GM12878 (cell line): ENCODE data around the gene SCYL1. TPM values are rescaled to one million over a fixed set of nuclear protein-coding genes. Genes with fewer than 3 reads are reported as not detected.

Experiments used
- ATAC-seq: fragments of 200-7000 bp; cut with Tn5 transposase; 3 replicates; pipeline ENCODE4 v1.9.1; 2020; ENCODE audit warnings: mild to moderate bottlenecking, moderate library complexity
- BruUV-seq: library from RNA; stranded (reverse); fragments of 400-500 nt; replicated peaks from 2 replicates; lab custom pipeline; 2021; lab: Mats Ljungman, UMichigan
- CTCF ChIA-PET: fragments of 300-600 bp; sonication (Branson Sonifier 250); formaldehyde crosslinking; extraction: SDS; loops from one replicate; lab custom pipeline; 2021; ENCODE audit warnings: inconsistent platforms; lab: Yijun Ruan, JAX
- POLR2A ChIA-PET: fragments of 350-600 bp; formaldehyde crosslinking; extraction: SDS; loops from one replicate; lab custom pipeline; 2021; ENCODE audit warnings: inconsistent platforms; lab: Charles Lee
- RAD21 ChIA-PET: fragments of 300-600 bp; sonication (Branson Sonifier 250); formaldehyde crosslinking; loops from one replicate; lab custom pipeline; 2023; ENCODE audit warnings: antibody characterized with exemption; ENCODE audit not compliant: unreplicated experiment; lab: Charles Lee
- SMC1A ChIA-PET: fragments of 300-600 bp; sonication (Branson Sonifier 250); formaldehyde crosslinking; loops from one replicate; lab custom pipeline; 2023; ENCODE audit not compliant: unreplicated experiment, uncharacterized antibody; lab: Charles Lee
- DNase-seq: peaks from one replicate; pipeline ENCODE4 v3.0.0-alpha.2; 2011; ENCODE audit warnings: low read depth, low spot score
- FAIRE-seq: peaks from 3 replicates; lab custom pipeline; 2011; peaks lifted over from hg19 to GRCh38; lab: Jason Lieb, UNC
- H2AFZ ChIP-seq: 2 replicates; pipeline ENCODE4 v1.6.0; 2011; ENCODE audit warnings: low read depth, low read length, control low read depth; ENCODE audit not compliant: control insufficient read depth
- H3K27ac ChIP-seq: 2 replicates; pipeline ENCODE4 v1.5.1; 2011; ENCODE audit warnings: control low read depth; ENCODE audit not compliant: control insufficient read depth, insufficient read depth
- H3K27me3 ChIP-seq, 2 experiments: replicated peaks in 1 of 2; 2 replicates each; pipeline versions ENCODE4 v1.6.0 to v1.6.1; 2011; ENCODE audit warnings: low read length in 1 of 2; ENCODE audit not compliant: control insufficient read depth in 2 of 2, insufficient read depth in 2 of 2
- H3K36me3 ChIP-seq, 2 experiments: 2 replicates each; pipeline ENCODE4 v1.5.1; 2011; ENCODE audit warnings: low read length in 1 of 2; ENCODE audit not compliant: control insufficient read depth in 2 of 2, insufficient read depth in 2 of 2
- H3K4me1 ChIP-seq: 2 replicates; pipeline ENCODE4 v1.6.1; 2011; ENCODE audit warnings: mild to moderate bottlenecking, low read length, moderate library complexity, mixed read lengths; ENCODE audit not compliant: control insufficient read depth, insufficient read depth
- H3K4me2 ChIP-seq: 2 replicates; pipeline ENCODE4 v1.6.0; 2011; ENCODE audit warnings: control low read depth; ENCODE audit not compliant: control insufficient read depth, insufficient read depth
- H3K4me3 ChIP-seq: fragments of 200-600 bp; sonication (generic); 2 replicates; pipeline ENCODE4 v1.5.1; 2016
- H3K79me2 ChIP-seq: 2 replicates; pipeline ENCODE4 v1.6.0; 2011; ENCODE audit warnings: low read length; ENCODE audit not compliant: control insufficient read depth, insufficient read depth
- H3K9ac ChIP-seq: 2 replicates; pipeline ENCODE4 v1.8.0; 2011; ENCODE audit warnings: low read length, control low read depth, mixed read lengths; ENCODE audit not compliant: control insufficient read depth, insufficient read depth
- H3K9me3 ChIP-seq: replicated peaks from 3 replicates; pipeline ENCODE4 v1.5.1; 2011; ENCODE audit warnings: mild to moderate bottlenecking, low read length; ENCODE audit not compliant: control insufficient read depth, insufficient read depth
- H4K20me1 ChIP-seq: 2 replicates; pipeline ENCODE4 v1.6.0; 2011; ENCODE audit not compliant: control insufficient read depth, insufficient read depth
- ASH2L ChIP-seq: fragments of 300-600, 200-600 bp; sonication (generic); IDR thresholded peaks from 2 replicates; pipeline ENCODE4 v1.6.1; 2017; ENCODE audit warnings: low read depth, mild to moderate bottlenecking, borderline replicate concordance
- ATF3 ChIP-seq: IDR thresholded peaks from 2 replicates; pipeline ENCODE4 v1.6.1; 2011; ENCODE audit warnings: low read depth, mild to moderate bottlenecking, low read length, moderate library complexity, borderline replicate concordance; ENCODE audit errors: extremely low read depth
- CBFB ChIP-seq: IDR thresholded peaks from 2 replicates; pipeline ENCODE4 v1.6.1; 2016; ENCODE audit warnings: antibody characterized with exemption, low read depth
- CEBPB ChIP-seq, 2 experiments: fragments of 150-350 bp in 1 of 2; IDR thresholded peaks; 2 replicates each; pipeline ENCODE4 v1.6.1; 2012 to 2014; ENCODE audit warnings: low read depth in 2 of 2, low read length in 2 of 2, borderline replicate concordance in 1 of 2, inconsistent platforms in 1 of 2
- CTCF ChIP-seq, 3 experiments: IDR thresholded peaks in 2 of 3; conservative IDR thresholded peaks in 1 of 3; 2 replicates each; pipeline ENCODE4 v1.5.1; 2011; ENCODE audit warnings: low read depth in 3 of 3, low read length in 3 of 3, mild to moderate bottlenecking in 3 of 3, control low read depth in 2 of 3, moderate library complexity in 2 of 3, inconsistent platforms in 1 of 3, mixed read lengths in 1 of 3; ENCODE audit not compliant: control insufficient read depth in 2 of 3, insufficient read depth in 1 of 3; ENCODE audit errors: extremely low read depth in 1 of 3
- EZH2 ChIP-seq: IDR thresholded peaks from 2 replicates; pipeline ENCODE4 v1.6.1; 2012; ENCODE audit warnings: low read depth, mild to moderate bottlenecking, control low read depth, inconsistent platforms, low read length, borderline replicate concordance; ENCODE audit not compliant: control insufficient read depth
- IKZF2 ChIP-seq, 2 experiments: fragments of 450-650 bp; IDR thresholded peaks; 2 replicates each; pipeline ENCODE4 v1.6.1; 2017; ENCODE audit warnings: mild to moderate bottlenecking in 2 of 2, moderate library complexity in 2 of 2
- JUNB ChIP-seq: IDR thresholded peaks from 2 replicates; pipeline ENCODE4 v1.6.1; 2016; ENCODE audit warnings: antibody characterized with exemption, mild to moderate bottlenecking
- POLR2AphosphoS2 ChIP-seq: IDR thresholded peaks from 2 replicates; pipeline ENCODE4 v1.6.1; 2011; ENCODE audit warnings: low read depth, mild to moderate bottlenecking, low read length, improper control_type of control experiment, moderate library complexity
- SMAD5 ChIP-seq: IDR thresholded peaks from 2 replicates; pipeline ENCODE4 v1.6.1; 2016; ENCODE audit warnings: antibody characterized with exemption, low read depth
- SUZ12 ChIP-seq: fragments of 200-600 bp; sonication (generic); IDR thresholded peaks from one replicate; pipeline ENCODE4 v1.6.1; 2018; ENCODE audit warnings: antibody characterized with exemption, mild to moderate bottlenecking; ENCODE audit not compliant: unreplicated experiment
- ZNF217 ChIP-seq: fragments of 450-650 bp; IDR thresholded peaks from 2 replicates; pipeline ENCODE4 v1.6.1; 2017; ENCODE audit warnings: antibody characterized with exemption, mild to moderate bottlenecking
- ZNF687 ChIP-seq: fragments of 450-650 bp; IDR thresholded peaks from 2 replicates; pipeline ENCODE4 v1.6.1; 2017; ENCODE audit warnings: mild to moderate bottlenecking, moderate library complexity
- WGBS: methylation state at CpG from one replicate; pipeline ENCODE4 v1.1.6; 2016; ENCODE audit warnings: low lambda C conversion rate; ENCODE audit not compliant: insufficient replicate concordance, insufficient coverage; ENCODE audit errors: missing lambda C conversion rate; 5-methylcytosine and 5-hydroxymethylcytosine counted together
- in situ Hi-C: fragments of 300-500 bp; cut with MboI; formaldehyde crosslinking; loops from 9 replicates; pipeline ENCODE4 v1.14.3; 2018; ENCODE audit warnings: mixed read lengths
- intact Hi-C: fragments of 100-400 bp; cut with micrococcal nuclease; formaldehyde crosslinking; loops from one replicate; pipeline ENCODE4 v1.14.2; 2022; ENCODE audit not compliant: unreplicated experiment
- polyA plus RNA-seq, 11 experiments: library from polyadenylated mRNA; depleted of rRNA in 4 of 11; unstranded in 6 of 11; stranded (reverse) in 5 of 11; fragments of >200 nt; fragmentation: Nextera tagmentation in 4 of 11; fragmentation: Illumina TruSeq in 1 of 11; extraction: Ambion mirVana in 4 of 11; extraction: Trizol in 1 of 11; gene quantifications; 1 replicate in 1 of 11; 2 replicates in 10 of 11; pipeline versions ENCODE4 v1.2.1 to v1.2.3, GENCODE V29; 2011 to 2016; ENCODE audit warnings: inconsistent platforms in 2 of 11, missing spikeins in 2 of 11, low read depth in 1 of 11
- total RNA-seq, 4 experiments: library from RNA; depleted of rRNA in 3 of 4; stranded (reverse); fragments of >200 nt in 3 of 4; fragmentation: Illumina TruSeq in 1 of 4; extraction: Trizol in 1 of 4; gene quantifications; 2 replicates each; pipeline versions ENCODE4 v1.2.1 to v1.2.3, GENCODE V29; 2013 to 2021
- TF ChIP-seq, protein P1 (sequence below): fragments of 450-650 bp; IDR thresholded peaks from 2 replicates; pipeline ENCODE4 v1.6.1; 2017; ENCODE audit warnings: mild to moderate bottlenecking

Gene SCYL1
- total and polyA plus RNA-seq, 10 of the 15 experiments (the other 5 are each of a cell fraction or from before 2014, with no cell fraction given): 0.80 to 82.7 (median 51.2) TPM

- Histone ChIP-seq H4K20me1 (peaks cover 15% of the 10 kb centered on the region), H3K4me2 (peak overlapping the region; percentile 87), H3K79me2 (peaks cover 84% of the 10 kb centered on the region), H2AFZ (no peak overlapping the region), H3K27me3 (no peaks in the 10 kb centered on the region), H3K4me3 (peak overlapping the region; percentile 98), H3K9me3 (no peaks in the 10 kb centered on the region), H3K36me3 (peaks cover 6 to 36% of the 10 kb centered on the region in 2 experiments), H3K27ac (peak overlapping the region; percentile 28; the same call in 1 of the 2 replicates), H3K9ac (peak overlapping the region; percentile 100), H3K4me1 (peaks cover 10% of the 10 kb centered on the region; the same call in 1 of the 2 replicates)
- CTCF ChIA-PET: interaction anchor here (0.6 to 27.9 kb wide), 4 partner anchors 8 to 115 kb away, joined by 3 to 728 read pairs (median 136); partner anchors contain the start of genes MALAT1 and NEAT1
- WGBS: 0% methylated on average over 3 of the region's 3 CpGs
- DNase-seq: no peak
- RAD21 ChIA-PET: interaction anchor here (1.7 to 14.2 kb wide), 5 partner anchors 11 to 85 kb away, joined by 8 to 282 read pairs (median 179); partner anchors contain the start of gene NEAT1
- POLR2A ChIA-PET: interaction anchor here (1.2 to 10.3 kb wide), 5 partner anchors 10 to 83 kb away, joined by 4 to 323 read pairs (median 112); partner anchors contain the start of genes MALAT1 and NEAT1
- FAIRE-seq: no peak
- BruUV-seq: no TSS peak
- SMC1A ChIA-PET: interaction anchor here (0.8 to 19.3 kb wide), 3 partner anchors 11 to 71 kb away, joined by 3 to 481 read pairs (median 146); partner anchors contain the start of gene MALAT1
- in situ Hi-C loops (no loop called here), intact Hi-C loops (no loop called here)
- no peak for ATAC-seq
- TF ChIP-seq EZH2 (no peak), CBFB (peak; percentile 4; the same call in 1 of the 2 replicates), CTCF (IDR thresholded peaks at IDR 0.05 in 2 of 3, conservative IDR thresholded peaks at IDR 0.05 in 1 of 3; ENCODE audit: control insufficient read depth in 2 of 3, extremely low read depth in 1 of 3, insufficient read depth in 1 of 3, low read depth in 3 of 3, low read length in 3 of 3) (no peak), CEBPB (IDR thresholded peaks at IDR 0.05; ENCODE audit: borderline replicate concordance in 1 of 2, low read depth in 2 of 2, low read length in 2 of 2) (no peak), JUNB (no peak), ZNF687 (0 out of 2 replicates have a peak, but pooled peaks have one; percentile 29), SMAD5 (peak; percentile 61; the same call in 1 of the 2 replicates), ZNF217 (no peak), SUZ12 (no peak), POLR2AphosphoS2 (peak; percentile 26), IKZF2 (IDR thresholded peaks at IDR 0.05) (0 out of 4 replicates have a peak, but pooled peaks of 1 of the 2 experiments have one; percentile 7), ASH2L (0 out of 2 replicates have a peak, but pooled peaks have one; percentile 15), ATF3 (no peak)
- TF ChIP-seq, protein P1, sequence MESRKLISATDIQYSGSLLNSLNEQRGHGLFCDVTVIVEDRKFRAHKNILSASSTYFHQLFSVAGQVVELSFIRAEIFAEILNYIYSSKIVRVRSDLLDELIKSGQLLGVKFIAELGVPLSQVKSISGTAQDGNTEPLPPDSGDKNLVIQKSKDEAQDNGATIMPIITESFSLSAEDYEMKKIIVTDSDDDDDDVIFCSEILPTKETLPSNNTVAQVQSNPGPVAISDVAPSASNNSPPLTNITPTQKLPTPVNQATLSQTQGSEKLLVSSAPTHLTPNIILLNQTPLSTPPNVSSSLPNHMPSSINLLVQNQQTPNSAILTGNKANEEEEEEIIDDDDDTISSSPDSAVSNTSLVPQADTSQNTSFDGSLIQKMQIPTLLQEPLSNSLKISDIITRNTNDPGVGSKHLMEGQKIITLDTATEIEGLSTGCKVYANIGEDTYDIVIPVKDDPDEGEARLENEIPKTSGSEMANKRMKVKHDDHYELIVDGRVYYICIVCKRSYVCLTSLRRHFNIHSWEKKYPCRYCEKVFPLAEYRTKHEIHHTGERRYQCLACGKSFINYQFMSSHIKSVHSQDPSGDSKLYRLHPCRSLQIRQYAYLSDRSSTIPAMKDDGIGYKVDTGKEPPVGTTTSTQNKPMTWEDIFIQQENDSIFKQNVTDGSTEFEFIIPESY: no peak
Measured at GRCh38 chr11:65503368-65503948, 21.4 kb upstream of the SCYL1 start.
